OCI-LY3 (cell line): ENCODE results near the gene ARHGAP8.

ENCODE experiments used
- H2AFZ ChIP-seq: fragments of 200-600, 300-600 bp; shearing (Covaris generic); 2 replicates; pipeline ENCODE4 v1.6.0; 2014; ENCODE audit warnings: antibody characterized with exemption, low read depth, low read length
- H3K27ac ChIP-seq: fragments of 200-600, 300-600 bp; sonication (generic); 2 replicates; pipeline ENCODE4 v1.5.1; 2014; ENCODE audit warnings: mild to moderate bottlenecking, low read length, moderate library complexity, mixed read lengths
- H3K27me3 ChIP-seq: fragments of 200-600, 300-600 bp; sonication (generic); 2 replicates; pipeline ENCODE4 v1.6.1; 2014; ENCODE audit warnings: low read depth, low read length, mixed read lengths
- H3K36me3 ChIP-seq: fragments of 200-600, 300-600 bp; sonication (generic); replicated peaks from 2 replicates; pipeline ENCODE3; 2014; ENCODE audit warnings: low read depth, low read length, mixed read lengths
- H3K4me1 ChIP-seq: fragments of 300-600, 200-600 bp; sonication (generic); 2 replicates; pipeline ENCODE4 v1.6.1; 2014; ENCODE audit warnings: low read length, mixed read lengths
- H3K4me2 ChIP-seq: fragments of 200-600, 300-600 bp; sonication (generic); 2 replicates; pipeline ENCODE4 v1.6.1; 2014; ENCODE audit warnings: low read length, mixed read lengths
- H3K4me3 ChIP-seq: fragments of 300-600, 200-600 bp; sonication (generic); 2 replicates; pipeline ENCODE4 v1.5.1; 2014; ENCODE audit warnings: antibody characterized with exemption, mild to moderate bottlenecking, low read length, moderate library complexity
- H3K79me2 ChIP-seq: fragments of 300-600, 200-600 bp; shearing (Covaris generic); 2 replicates; pipeline ENCODE4 v1.6.1; 2014; ENCODE audit warnings: mild to moderate bottlenecking, low read length, mixed read lengths
- H3K9ac ChIP-seq: fragments of 300-600, 200-600 bp; shearing (Covaris generic); 2 replicates; pipeline ENCODE4 v1.6.0; 2014; ENCODE audit warnings: mild to moderate bottlenecking, low read length, moderate library complexity
- H3K9me3 ChIP-seq: fragments of 200-600, 300-600 bp; shearing (Covaris generic); 2 replicates; pipeline ENCODE4 v1.6.1; 2014; ENCODE audit warnings: low read length, mixed read lengths; ENCODE audit not compliant: insufficient read depth
- H4K20me1 ChIP-seq: fragments of 200-600, 300-600 bp; sonication (generic); 2 replicates; pipeline ENCODE4 v1.6.1; 2016; ENCODE audit warnings: low read length, mixed read lengths; ENCODE audit not compliant: insufficient read depth
- EZH2phosphoT487 ChIP-seq: fragments of 200-600 bp; shearing (Covaris generic); IDR thresholded peaks from 2 replicates; pipeline ENCODE4 v1.6.1; 2018; ENCODE audit warnings: antibody characterized with exemption, mixed run types, low read depth
- TF ChIP-seq, protein P1 (sequence below): fragments of 200-600, 300-600 bp; sonication (generic); IDR thresholded peaks from 2 replicates; pipeline ENCODE4 v1.5.1; 2014; ENCODE audit warnings: antibody characterized with exemption, low read length, low read depth

Gene ARHGAP8

DNA sequence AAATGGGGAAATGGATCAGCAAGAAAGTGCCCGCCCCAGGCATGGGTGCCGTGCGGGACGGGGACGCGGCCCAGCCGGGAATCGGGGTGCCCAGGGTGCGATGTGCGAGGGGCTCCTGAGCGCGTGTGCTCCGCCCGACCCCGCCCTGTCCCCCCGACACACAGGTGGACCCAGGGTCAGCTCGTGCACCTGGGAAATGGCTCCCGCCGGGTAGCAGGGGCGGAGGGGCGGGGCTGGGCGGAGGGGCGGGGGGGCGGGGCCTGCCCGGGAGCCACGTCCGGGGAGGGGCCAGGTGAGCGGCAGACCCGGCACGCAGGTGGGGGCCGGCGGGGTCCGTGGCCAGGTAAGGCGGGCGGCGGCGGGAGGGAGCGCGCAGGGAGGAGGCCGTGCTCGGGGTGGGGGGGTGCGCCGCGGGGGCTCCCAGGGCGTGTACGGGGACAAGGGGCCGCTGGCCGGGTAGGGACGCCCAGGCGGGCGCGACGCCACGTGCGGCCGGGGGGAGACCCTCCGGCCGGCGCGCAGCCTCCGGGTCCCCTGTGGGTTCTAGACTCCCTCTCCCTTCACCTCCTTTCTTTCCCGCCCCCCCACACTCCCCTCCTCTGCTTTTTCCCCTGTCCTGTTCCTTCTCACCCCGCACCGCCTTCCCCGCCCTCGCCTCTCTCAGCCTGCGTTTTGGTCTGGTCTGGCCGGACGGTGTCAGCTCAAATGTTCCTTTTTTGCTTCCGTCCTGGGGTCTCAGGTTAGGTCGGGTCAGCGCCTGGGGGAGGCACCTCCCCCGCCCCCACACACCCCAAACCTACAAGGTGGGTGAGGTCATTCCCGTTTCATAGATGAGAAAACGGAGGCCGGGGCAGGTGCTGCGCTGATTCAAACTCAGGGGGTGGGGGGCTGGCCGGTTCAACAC, at the start of gene ARHGAP8:
Gene ARHGAP8 (plus strand): TSS at position 291 of the 904 bp plus-strand sequence. CDS start 33,953 bp downstream, outside the sequence.
- H3K27me3 ChIP-seq, result peaks cover 9% of the 10 kb centered on the region
- no peaks in the 10 kb centered on the region for H3K9me3 ChIP-seq
- H3K9ac ChIP-seq, result no peak within 1 kb of the TSS
- H3K27ac ChIP-seq, result no peak within 1 kb of the TSS
- H3K4me3 ChIP-seq, result no peak within 1 kb of the TSS
- no peak within 1 kb of the TSS for H3K4me2 ChIP-seq
- no peaks in the 10 kb centered on the region for H4K20me1 ChIP-seq
- H3K4me1 ChIP-seq, result no peaks in the 10 kb centered on the region
- no peaks in the 10 kb centered on the region for H3K36me3 ChIP-seq
- no peaks in the 10 kb centered on the region for H3K79me2 ChIP-seq
- H2AFZ ChIP-seq, result no peak within 1 kb of the TSS
- no peak for TF ChIP-seq EZH2phosphoT487
- TF ChIP-seq, protein P1, sequence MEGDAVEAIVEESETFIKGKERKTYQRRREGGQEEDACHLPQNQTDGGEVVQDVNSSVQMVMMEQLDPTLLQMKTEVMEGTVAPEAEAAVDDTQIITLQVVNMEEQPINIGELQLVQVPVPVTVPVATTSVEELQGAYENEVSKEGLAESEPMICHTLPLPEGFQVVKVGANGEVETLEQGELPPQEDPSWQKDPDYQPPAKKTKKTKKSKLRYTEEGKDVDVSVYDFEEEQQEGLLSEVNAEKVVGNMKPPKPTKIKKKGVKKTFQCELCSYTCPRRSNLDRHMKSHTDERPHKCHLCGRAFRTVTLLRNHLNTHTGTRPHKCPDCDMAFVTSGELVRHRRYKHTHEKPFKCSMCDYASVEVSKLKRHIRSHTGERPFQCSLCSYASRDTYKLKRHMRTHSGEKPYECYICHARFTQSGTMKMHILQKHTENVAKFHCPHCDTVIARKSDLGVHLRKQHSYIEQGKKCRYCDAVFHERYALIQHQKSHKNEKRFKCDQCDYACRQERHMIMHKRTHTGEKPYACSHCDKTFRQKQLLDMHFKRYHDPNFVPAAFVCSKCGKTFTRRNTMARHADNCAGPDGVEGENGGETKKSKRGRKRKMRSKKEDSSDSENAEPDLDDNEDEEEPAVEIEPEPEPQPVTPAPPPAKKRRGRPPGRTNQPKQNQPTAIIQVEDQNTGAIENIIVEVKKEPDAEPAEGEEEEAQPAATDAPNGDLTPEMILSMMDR, result no peak

DNA sequence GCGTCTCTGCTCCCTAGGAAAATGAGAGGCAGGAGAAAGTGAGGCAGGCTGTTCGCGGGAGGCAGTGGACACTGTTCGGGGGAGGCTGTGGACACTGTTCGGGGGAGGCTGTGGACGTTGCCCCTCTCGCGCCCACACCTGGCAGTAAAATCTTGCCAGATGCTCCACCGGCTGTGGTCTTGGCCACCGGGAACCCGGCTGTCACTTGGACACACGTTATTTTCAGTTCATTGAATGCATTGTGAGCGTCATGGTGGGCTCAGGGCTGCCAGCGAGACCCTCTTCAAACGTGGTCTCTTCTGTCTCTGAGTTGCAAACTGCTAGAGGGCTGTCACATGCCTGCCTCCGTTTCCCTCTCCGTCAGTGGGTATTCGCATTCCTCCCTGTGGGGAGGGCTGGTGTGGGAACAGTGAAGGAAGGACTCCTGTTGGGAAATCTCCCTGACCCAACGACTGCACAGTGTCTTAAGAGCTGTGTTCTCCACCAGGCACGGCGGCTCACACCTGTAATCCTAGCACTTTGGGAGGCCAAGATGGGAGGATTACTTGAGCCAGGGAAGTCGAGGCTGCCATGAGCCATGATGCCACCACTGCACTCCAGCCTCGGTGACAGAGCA, 49.0 kb upstream of the ARHGAP8 start:
- Histone ChIP-seq H3K27ac (no peak overlapping the region), H3K4me2 (peak overlapping the region; percentile 64), H3K4me3 (peak overlapping the region; percentile 83), H3K4me1 (0 out of 2 replicates have a peak, but pooled peaks cover 2% of the 10 kb centered on the region), H3K27me3 (peaks cover 24% of the 10 kb centered on the region), H4K20me1 (no peaks in the 10 kb centered on the region), H3K9me3 (no peaks in the 10 kb centered on the region), H3K9ac (no peak overlapping the region; the same call in 1 of the 2 replicates), H3K79me2 (no peaks in the 10 kb centered on the region), H2AFZ (no peak overlapping the region), H3K36me3 (no peaks in the 10 kb centered on the region)
- TF ChIP-seq, protein P1, result no peak
- TF ChIP-seq EZH2phosphoT487, result no peak

DNA sequence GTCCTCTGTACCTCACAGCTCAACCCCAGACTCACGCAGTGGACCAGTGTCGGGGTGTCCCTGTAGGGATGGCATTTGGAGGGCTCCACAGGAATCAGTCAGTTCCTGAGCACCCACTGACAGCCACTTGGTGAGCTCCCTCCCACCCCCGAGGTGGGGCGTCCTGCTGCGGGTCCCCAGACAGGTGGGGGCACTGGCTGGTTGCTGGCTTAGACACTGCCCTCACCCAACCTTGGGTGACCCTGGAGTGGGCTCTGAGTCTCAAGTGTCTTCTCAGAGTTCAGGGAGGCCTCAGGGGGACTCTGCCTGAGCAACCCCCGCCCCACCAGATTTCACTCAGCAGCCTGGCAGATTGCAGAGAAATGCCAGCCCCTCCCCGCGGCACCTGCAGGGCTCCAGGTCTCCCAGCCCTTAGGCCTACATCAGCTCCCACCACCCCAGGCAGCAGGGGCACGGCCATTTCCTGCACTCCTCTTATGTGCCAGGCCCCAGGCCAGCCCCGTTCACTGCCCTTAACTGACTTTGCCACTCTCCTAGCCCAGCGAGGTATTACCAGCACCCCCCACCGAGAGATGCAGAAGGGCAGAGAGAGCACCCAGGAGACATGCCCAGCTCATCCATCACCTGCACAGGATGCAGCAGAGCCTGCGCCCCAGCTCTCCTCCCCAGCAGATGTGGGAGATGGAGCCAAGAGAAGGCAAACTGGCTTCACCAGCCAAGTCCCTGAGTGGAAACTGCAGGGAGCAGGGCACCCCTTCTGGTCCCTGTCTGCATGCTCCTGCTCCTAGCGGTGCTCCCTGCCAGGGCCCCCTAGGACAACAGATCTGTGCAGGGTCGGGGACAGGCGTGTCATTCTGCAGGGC, 48.0 kb upstream of the ARHGAP8 start:
- Histone ChIP-seq H3K4me1 (0 out of 2 replicates have a peak, but pooled peaks cover 2% of the 10 kb centered on the region), H3K27ac (no peak overlapping the region)
- TF ChIP-seq EZH2phosphoT487, result no peak

DNA sequence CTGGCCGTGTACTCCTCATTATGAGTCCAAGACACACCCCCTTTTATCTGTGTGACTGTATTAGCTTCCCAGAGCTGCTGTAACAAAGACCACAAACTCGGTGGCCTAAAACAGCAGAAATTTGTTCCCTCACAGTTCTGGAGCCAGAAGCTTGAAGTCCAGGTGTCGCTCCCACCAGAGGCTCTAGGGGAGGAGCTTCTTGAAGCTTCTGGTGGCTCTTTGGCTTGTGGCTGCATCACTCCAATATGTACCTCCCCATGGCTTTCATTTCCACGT, 47.4 kb upstream of the ARHGAP8 start:
- no peak overlapping the region for H3K4me2 ChIP-seq
- no peak overlapping the region for H3K4me3 ChIP-seq
- no peak for TF ChIP-seq EZH2phosphoT487
- TF ChIP-seq, protein P1, result no peak
- no peak overlapping the region for H2AFZ ChIP-seq
- H3K36me3 ChIP-seq, result no peaks in the 10 kb centered on the region
- H3K79me2 ChIP-seq, result no peaks in the 10 kb centered on the region
- H3K27ac ChIP-seq, result no peak overlapping the region
- peaks cover 2% of the 10 kb centered on the region; the same call in 1 of the 2 replicates for H3K4me1 ChIP-seq
- no peaks in the 10 kb centered on the region for H4K20me1 ChIP-seq
- H3K9ac ChIP-seq, result no peak overlapping the region
- peaks cover 11% of the 10 kb centered on the region for H3K27me3 ChIP-seq
- no peaks in the 10 kb centered on the region for H3K9me3 ChIP-seq

More for the DNA sequence above, 48.0 kb upstream of the ARHGAP8 start:
- no peaks in the 10 kb centered on the region for H3K79me2 ChIP-seq
- no peaks in the 10 kb centered on the region for H3K9me3 ChIP-seq
- H3K4me2 ChIP-seq, result no peak overlapping the region
- no peaks in the 10 kb centered on the region for H4K20me1 ChIP-seq
- no peak overlapping the region for H3K9ac ChIP-seq
- no peak overlapping the region for H2AFZ ChIP-seq
- no peaks in the 10 kb centered on the region for H3K36me3 ChIP-seq
- H3K4me3 ChIP-seq, result no peak overlapping the region
- peaks cover 17% of the 10 kb centered on the region for H3K27me3 ChIP-seq
